HepG2 (cell line): Measurements from ENCODE around the gene RLF. TPM values are rescaled to one million over a fixed set of nuclear protein-coding genes. Genes with fewer than 3 reads are reported as not detected.

Experiments used
- AHR ChIP-seq: IDR thresholded peaks from 2 replicates; pipeline ENCODE4 v1.6.1; 2018; ENCODE audit warnings: missing genetic modification reagents, missing compliant biosample characterization
- ATF7-NPFF ChIP-seq: sonication (generic); formaldehyde crosslinking; IDR thresholded peaks from 2 replicates; pipeline ENCODE4 v1.8.1; 2023; ENCODE audit warnings: mild to moderate bottlenecking, low read depth, missing genetic modification reagents, moderate library complexity
- FLYWCH1 ChIP-seq: sonication (generic); formaldehyde crosslinking; IDR thresholded peaks from 2 replicates; pipeline ENCODE4 v1.8.1; 2023; ENCODE audit warnings: mild to moderate bottlenecking, missing genetic modification reagents
- FOXK2 ChIP-seq: fragments of 450-650 bp; IDR thresholded peaks from 2 replicates; pipeline ENCODE4 v1.6.1; 2016
- GTF2F1 ChIP-seq: fragments of 150-350 bp; IDR thresholded peaks from 2 replicates; pipeline ENCODE4 v1.6.1; 2014; ENCODE audit warnings: low read length
- GTF3A ChIP-seq: sonication (generic); formaldehyde crosslinking; conservative IDR thresholded peaks from 2 replicates; pipeline ENCODE4 v1.4.0; 2020; ENCODE audit warnings: mild to moderate bottlenecking, missing genetic modification reagents
- HNRNPLL ChIP-seq: fragments of 200-400 bp; formaldehyde crosslinking; IDR thresholded peaks from 2 replicates; pipeline ENCODE4 v1.6.1; 2017; ENCODE audit warnings: mild to moderate bottlenecking, low read depth, low read length; ENCODE audit not compliant: poor library complexity, severe bottlenecking
- KAT8 ChIP-seq: IDR thresholded peaks from 2 replicates; pipeline ENCODE4 v1.6.1; 2016; ENCODE audit warnings: missing genetic modification reagents, missing compliant biosample characterization
- MIXL1 ChIP-seq: IDR thresholded peaks from 2 replicates; pipeline ENCODE4 v1.6.1; 2016
- PAF1 ChIP-seq: IDR thresholded peaks from 2 replicates; pipeline ENCODE4 v1.6.1; 2016; ENCODE audit warnings: missing genetic modification reagents, missing compliant biosample characterization
- SRY ChIP-seq: sonication (generic); formaldehyde crosslinking; IDR thresholded peaks from 2 replicates; pipeline ENCODE4 v1.8.0; 2022; ENCODE audit warnings: mild to moderate bottlenecking, missing genetic modification reagents
- YY1 ChIP-seq: IDR thresholded peaks from 2 replicates; pipeline ENCODE4 v1.6.1; 2011; ENCODE audit warnings: low read length, low read depth, moderate library complexity, mild to moderate bottlenecking; ENCODE audit not compliant: insufficient read depth, insufficient replicate concordance
- ZNF232 ChIP-seq: sonication (generic); formaldehyde crosslinking; IDR thresholded peaks from 2 replicates; pipeline ENCODE4 v1.4.0; 2020; ENCODE audit warnings: missing genetic modification reagents, borderline replicate concordance
- ZNF430 ChIP-seq: sonication (generic); formaldehyde crosslinking; IDR thresholded peaks from 2 replicates; pipeline ENCODE4 v1.9.0; 2021; ENCODE audit warnings: mild to moderate bottlenecking, missing genetic modification reagents
- ZNF549 ChIP-seq: sonication (generic); formaldehyde crosslinking; IDR thresholded peaks from 2 replicates; pipeline ENCODE4 v1.5.0; 2020; ENCODE audit warnings: missing genetic modification reagents
- ZNF761 ChIP-seq: sonication (generic); formaldehyde crosslinking; conservative IDR thresholded peaks from 2 replicates; pipeline ENCODE4 v1.4.0; 2020; ENCODE audit warnings: mild to moderate bottlenecking, missing genetic modification reagents
- ZNF788 ChIP-seq: sonication (generic); formaldehyde crosslinking; IDR thresholded peaks from 2 replicates; pipeline ENCODE4 v1.5.0; 2020; ENCODE audit warnings: mild to moderate bottlenecking, missing genetic modification reagents, borderline replicate concordance
- polyA plus RNA-seq, 8 experiments: library from polyadenylated mRNA; depleted of rRNA in 3 of 8; stranded (reverse) in 7 of 8; unstranded in 1 of 8; fragments of >200 nt; fragmentation: Illumina TruSeq in 4 of 8; extraction: Trizol in 4 of 8; gene quantifications; 2 replicates each; pipeline versions ENCODE4 v1.2.1 to v1.2.3, GENCODE V29; 2011 to 2016; ENCODE audit warnings: low read depth in 4 of 8, missing spikeins in 1 of 8, mixed read lengths in 1 of 8; ENCODE audit not compliant: insufficient read depth in 1 of 8
- total RNA-seq, 5 experiments: library from RNA; depleted of rRNA; stranded (reverse); fragments of >200 nt; fragmentation: Illumina TruSeq; extraction: Trizol; gene quantifications; 2 replicates each; pipeline ENCODE4 v1.2.3, GENCODE V29; 2016; ENCODE audit warnings: low read depth in 1 of 5
- TF ChIP-seq, protein P1 (sequence below): sonication (generic); formaldehyde crosslinking; IDR thresholded peaks from 2 replicates; pipeline ENCODE4 v1.4.0; 2020; ENCODE audit warnings: missing genetic modification reagents
- TF ChIP-seq, protein P2 (sequence below): fragments of 450-650 bp; IDR thresholded peaks from 2 replicates; pipeline ENCODE4 v1.6.1; 2016
- TF ChIP-seq, protein P3 (sequence below): IDR thresholded peaks from 2 replicates; pipeline ENCODE4 v1.6.1; 2012; ENCODE audit warnings: inconsistent platforms

Gene RLF
- total and polyA plus RNA-seq, 2 of the 13 experiments (the other 11 are each of a cell fraction or from before 2014, with no cell fraction given) = 9.0 to 15.7 TPM

DNA sequence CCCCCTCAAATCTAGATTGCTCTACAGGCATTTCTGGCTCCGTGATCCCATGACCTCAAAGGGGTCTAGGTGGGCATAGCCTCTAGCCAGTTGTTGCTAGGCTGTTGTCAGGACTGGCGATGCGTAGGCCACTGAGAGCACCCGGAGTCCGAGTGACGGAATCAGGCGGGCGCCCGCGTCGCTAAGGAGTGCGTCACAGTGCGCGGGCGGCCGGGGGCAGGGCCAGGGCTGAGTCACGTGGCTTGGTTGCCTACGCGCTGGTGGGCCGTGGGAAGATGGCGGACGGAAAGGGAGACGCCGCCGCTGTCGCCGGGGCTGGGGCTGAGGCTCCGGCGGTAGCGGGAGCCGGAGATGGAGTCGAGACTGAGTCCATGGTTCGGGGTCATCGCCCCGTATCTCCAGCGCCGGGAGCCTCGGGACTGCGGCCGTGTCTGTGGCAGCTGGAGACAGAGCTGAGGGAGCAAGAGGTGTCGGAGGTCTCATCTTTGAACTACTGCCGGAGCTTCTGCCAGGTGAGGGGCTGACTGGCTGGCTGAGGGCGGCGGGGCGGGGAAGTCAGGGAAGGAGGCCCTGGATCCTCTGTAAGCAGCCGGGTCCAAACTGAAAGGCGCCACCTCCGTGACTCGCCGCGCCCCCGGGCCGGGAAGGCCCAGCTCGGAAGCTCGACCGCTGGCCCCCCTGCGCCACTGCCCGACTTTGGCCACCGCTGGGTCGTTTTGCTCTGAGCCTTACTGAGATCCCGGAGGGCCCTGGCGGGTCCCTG lies at the start of gene RLF (continued):
- TF ChIP-seq GTF2F1 (no peak), ZNF232 (CRISPR knock-in tag) (peak; percentile 49; the same call in 1 of the 2 replicates), GTF3A (0 out of 2 replicates have a peak, but pooled peaks have one; percentile 46), MIXL1 (CRISPR knock-in tag) (peak; percentile 73), HNRNPLL (peak; percentile 74), ZNF788 (CRISPR knock-in tag) (peak; percentile 89; the same call in 1 of the 2 replicates), YY1 (peak; percentile 97), AHR (no peak), FLYWCH1 (CRISPR knock-in tag) (0 out of 2 replicates have a peak, but pooled peaks have one; percentile 29), SRY (CRISPR knock-in tag) (no peak; the same call in 1 of the 2 replicates), KAT8 (peak; percentile 98), FOXK2 (peak; percentile 71; the same call in 1 of the 2 replicates), PAF1 (CRISPR knock-in tag) (no peak), ATF7-NPFF (CRISPR knock-in tag) (peak; percentile 60; the same call in 1 of the 2 replicates), ZNF430 (CRISPR knock-in tag) (peak; percentile 38; the same call in 1 of the 2 replicates), ZNF549 (no peak), ZNF761 (CRISPR knock-in tag) (peak; percentile 91; the same call in 1 of the 2 replicates)
- TF ChIP-seq, protein P1, sequence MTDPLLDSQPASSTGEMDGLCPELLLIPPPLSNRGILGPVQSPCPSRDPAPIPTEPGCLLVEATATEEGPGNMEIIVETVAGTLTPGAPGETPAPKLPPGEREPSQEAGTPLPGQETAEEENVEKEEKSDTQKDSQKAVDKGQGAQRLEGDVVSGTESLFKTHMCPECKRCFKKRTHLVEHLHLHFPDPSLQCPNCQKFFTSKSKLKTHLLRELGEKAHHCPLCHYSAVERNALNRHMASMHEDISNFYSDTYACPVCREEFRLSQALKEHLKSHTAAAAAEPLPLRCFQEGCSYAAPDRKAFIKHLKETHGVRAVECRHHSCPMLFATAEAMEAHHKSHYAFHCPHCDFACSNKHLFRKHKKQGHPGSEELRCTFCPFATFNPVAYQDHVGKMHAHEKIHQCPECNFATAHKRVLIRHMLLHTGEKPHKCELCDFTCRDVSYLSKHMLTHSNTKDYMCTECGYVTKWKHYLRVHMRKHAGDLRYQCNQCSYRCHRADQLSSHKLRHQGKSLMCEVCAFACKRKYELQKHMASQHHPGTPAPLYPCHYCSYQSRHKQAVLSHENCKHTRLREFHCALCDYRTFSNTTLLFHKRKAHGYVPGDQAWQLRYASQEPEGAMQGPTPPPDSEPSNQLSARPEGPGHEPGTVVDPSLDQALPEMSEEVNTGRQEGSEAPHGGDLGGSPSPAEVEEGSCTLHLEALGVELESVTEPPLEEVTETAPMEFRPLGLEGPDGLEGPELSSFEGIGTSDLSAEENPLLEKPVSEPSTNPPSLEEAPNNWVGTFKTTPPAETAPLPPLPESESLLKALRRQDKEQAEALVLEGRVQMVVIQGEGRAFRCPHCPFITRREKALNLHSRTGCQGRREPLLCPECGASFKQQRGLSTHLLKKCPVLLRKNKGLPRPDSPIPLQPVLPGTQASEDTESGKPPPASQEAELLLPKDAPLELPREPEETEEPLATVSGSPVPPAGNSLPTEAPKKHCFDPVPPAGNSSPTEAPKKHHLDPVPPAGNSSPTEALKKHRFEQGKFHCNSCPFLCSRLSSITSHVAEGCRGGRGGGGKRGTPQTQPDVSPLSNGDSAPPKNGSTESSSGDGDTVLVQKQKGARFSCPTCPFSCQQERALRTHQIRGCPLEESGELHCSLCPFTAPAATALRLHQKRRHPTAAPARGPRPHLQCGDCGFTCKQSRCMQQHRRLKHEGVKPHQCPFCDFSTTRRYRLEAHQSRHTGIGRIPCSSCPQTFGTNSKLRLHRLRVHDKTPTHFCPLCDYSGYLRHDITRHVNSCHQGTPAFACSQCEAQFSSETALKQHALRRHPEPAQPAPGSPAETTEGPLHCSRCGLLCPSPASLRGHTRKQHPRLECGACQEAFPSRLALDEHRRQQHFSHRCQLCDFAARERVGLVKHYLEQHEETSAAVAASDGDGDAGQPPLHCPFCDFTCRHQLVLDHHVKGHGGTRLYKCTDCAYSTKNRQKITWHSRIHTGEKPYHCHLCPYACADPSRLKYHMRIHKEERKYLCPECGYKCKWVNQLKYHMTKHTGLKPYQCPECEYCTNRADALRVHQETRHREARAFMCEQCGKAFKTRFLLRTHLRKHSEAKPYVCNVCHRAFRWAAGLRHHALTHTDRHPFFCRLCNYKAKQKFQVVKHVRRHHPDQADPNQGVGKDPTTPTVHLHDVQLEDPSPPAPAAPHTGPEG = no peak; the same call in 1 of the 2 replicates
- TF ChIP-seq, protein P2, sequence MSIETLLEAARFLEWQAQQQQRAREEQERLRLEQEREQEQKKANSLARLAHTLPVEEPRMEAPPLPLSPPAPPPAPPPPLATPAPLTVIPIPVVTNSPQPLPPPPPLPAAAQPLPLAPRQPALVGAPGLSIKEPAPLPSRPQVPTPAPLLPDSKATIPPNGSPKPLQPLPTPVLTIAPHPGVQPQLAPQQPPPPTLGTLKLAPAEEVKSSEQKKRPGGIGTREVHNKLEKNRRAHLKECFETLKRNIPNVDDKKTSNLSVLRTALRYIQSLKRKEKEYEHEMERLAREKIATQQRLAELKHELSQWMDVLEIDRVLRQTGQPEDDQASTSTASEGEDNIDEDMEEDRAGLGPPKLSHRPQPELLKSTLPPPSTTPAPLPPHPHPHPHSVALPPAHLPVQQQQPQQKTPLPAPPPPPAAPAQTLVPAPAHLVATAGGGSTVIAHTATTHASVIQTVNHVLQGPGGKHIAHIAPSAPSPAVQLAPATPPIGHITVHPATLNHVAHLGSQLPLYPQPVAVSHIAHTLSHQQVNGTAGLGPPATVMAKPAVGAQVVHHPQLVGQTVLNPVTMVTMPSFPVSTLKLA = peak; percentile 55
- TF ChIP-seq, protein P3, sequence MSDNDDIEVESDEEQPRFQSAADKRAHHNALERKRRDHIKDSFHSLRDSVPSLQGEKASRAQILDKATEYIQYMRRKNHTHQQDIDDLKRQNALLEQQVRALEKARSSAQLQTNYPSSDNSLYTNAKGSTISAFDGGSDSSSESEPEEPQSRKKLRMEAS = peak; percentile 88
